Mucosa of gallbladder (tissue), 1 donor: ENCODE measurements around the gene LENG8. TPM values are rescaled to one million over a fixed set of nuclear protein-coding genes. Genes with fewer than 3 reads are reported as not detected.
"Not testable (repeated sequence)": the region's sequence is repeated elsewhere in the genome, so short reads cannot be mapped to it uniquely, and the experiment has no call there.

Experiments
- DNase-seq: peaks from one replicate; pipeline ENCODE4 v3.0.0-alpha.2; 2020; ENCODE audit warnings: low spot score
- total RNA-seq: library from RNA; stranded (reverse); gene quantifications from one replicate; pipeline ENCODE4 v1.2.1, GENCODE V29; 2021
- donor health status: DM: no; HTN: no; CAD: no.

LENG8 gene
- total RNA-seq, 1 donor from 2014 or later = 236 TPM

- peak; percentile 23 for DNase-seq
Observed at GRCh38 chr19:54439174-54439851, 9.7 kb upstream of the LENG8 start.

- DNase-seq = no peak
Observed at GRCh38 chr19:54440641-54441040, 8.4 kb upstream of the LENG8 start.

- peak; percentile 81 for DNase-seq
Observed at GRCh38 chr19:54444737-54445136, 4.3 kb upstream of the LENG8 start.

- DNase-seq = not testable (repeated sequence)
Observed at GRCh38 chr19:54446349-54446748, 2.6 kb upstream of the LENG8 start.

GRCh38 chr19:54448040-54448773, 792 bp upstream of the LENG8 start:
- DNase-seq = peak; percentile 30

- no peak for DNase-seq
Observed at GRCh38 chr19:54449701-54450069, 686 bp downstream of the LENG8 start.

GRCh38 chr19:54451331-54451871, 2.4 kb downstream of the LENG8 start:
- no peak for DNase-seq

GRCh38 chr19:54451997-54452396, 3.0 kb downstream of the LENG8 start:
- no peak for DNase-seq

GRCh38 chr19:54452626-54453025, 3.6 kb downstream of the LENG8 start:
- no peak for DNase-seq

GRCh38 chr19:54453921-54454780, 5.2 kb downstream of the LENG8 start:
- no peak for DNase-seq

- no peak for DNase-seq
Observed at GRCh38 chr19:54454781-54455675, 6.0 kb downstream of the LENG8 start.

GRCh38 chr19:54455786-54456422, 6.9 kb downstream of the LENG8 start:
- no peak for DNase-seq

- no peak for DNase-seq
Observed at GRCh38 chr19:54456423-54457373, 7.7 kb downstream of the LENG8 start.

- DNase-seq = no peak
Observed at GRCh38 chr19:54457773-54458647, 9.0 kb downstream of the LENG8 start.

GRCh38 chr19:54458648-54459281, 9.8 kb downstream of the LENG8 start:
- DNase-seq = no peak

GRCh38 chr19:54459282-54460229, 10.6 kb downstream of the LENG8 start:
- no peak for DNase-seq
